Peyer's patch (tissue), 4 donors: Measurements from ENCODE around the gene NOS1. TPM values are rescaled to one million over a fixed set of nuclear protein-coding genes. Genes with fewer than 3 reads are reported as not detected.

Experiments
- DNase-seq, 3 donors: peaks; one replicate each; pipeline ENCODE4 v3.0.0-alpha.2; 2017 to 2019
- H3K27ac ChIP-seq, 4 donors: fragments of 200-600 bp; sonication (generic); one replicate each; pipeline ENCODE4 v1.5.1; 2016 to 2019
- H3K27me3 ChIP-seq, 2 donors: fragments of 200-600 bp; sonication (generic); one replicate each; pipeline ENCODE4 v1.5.1; 2019
- H3K36me3 ChIP-seq, 3 donors: fragments of 200-600 bp; sonication (generic); one replicate each; pipeline ENCODE4 v1.5.1; 2016 to 2019
- H3K4me1 ChIP-seq, 4 donors: fragments of 200-600 bp; sonication (generic); one replicate each; pipeline ENCODE4 v1.5.1; 2016 to 2019
- H3K4me3 ChIP-seq, 4 donors: fragments of 200-600 bp; sonication (generic); 1 replicate in 3 of 4; 2 replicates in 1 of 4; pipeline ENCODE4 v1.5.1; 2016 to 2019; ENCODE audit warnings: mild to moderate bottlenecking in 1 of 4
- H3K9me3 ChIP-seq, 4 donors: fragments of 200-600 bp; sonication (generic); one replicate each; pipeline ENCODE4 v1.5.1; 2016 to 2019; ENCODE audit warnings: mild to moderate bottlenecking in 1 of 4
- CTCF ChIP-seq, 6 experiments: fragments of 450-650 bp in 4 of 6; fragments of 200-600 bp in 2 of 6; sonication (generic) in 1 of 6; IDR thresholded peaks; one replicate each; pipeline ENCODE4 v1.5.1; 2017 to 2019; ENCODE audit warnings: antibody characterized with exemption in 6 of 6, mild to moderate bottlenecking in 3 of 6, moderate library complexity in 1 of 6
- POLR2A ChIP-seq, 2 donors: fragments of 450-650 bp; IDR thresholded peaks; one replicate each; pipeline ENCODE4 v1.5.1; 2017; ENCODE audit warnings: antibody characterized with exemption in 2 of 2, mild to moderate bottlenecking in 2 of 2, moderate library complexity in 2 of 2
- total RNA-seq, 4 donors: library from RNA; depleted of rRNA; stranded (reverse); fragments of >200 nt; gene quantifications; one replicate each; pipeline ENCODE4 v1.1.0, GENCODE V29; 2016

Gene NOS1
- total RNA-seq, 4 donors from 2014 or later: 0.40 to 0.57 TPM; not detected in 2

GRCh38 chr12:117280019-117280680 lies 81.3 kb downstream of the NOS1 start:
- no peak for DNase-seq
- Histone ChIP-seq H3K4me3 (no peak overlapping the region), H3K4me1 (no peaks in the 10 kb centered on the region), H3K9me3 (no peaks in the 10 kb centered on the region), H3K36me3 (no peaks in the 10 kb centered on the region), H3K27ac (no peak overlapping the region), H3K27me3 (no peaks in the 10 kb centered on the region)
- TF ChIP-seq CTCF (IDR thresholded peaks at IDR 0.05) (no peak), POLR2A (IDR thresholded peaks at IDR 0.05) (no peak)

GRCh38 chr12:117279606-117280005 lies 81.8 kb downstream of the NOS1 start:
- Histone ChIP-seq H3K36me3 (no peaks in the 10 kb centered on the region), H3K4me1 (no peaks in the 10 kb centered on the region), H3K9me3 (no peaks in the 10 kb centered on the region), H3K27ac (no peak overlapping the region), H3K4me3 (no peak overlapping the region), H3K27me3 (no peaks in the 10 kb centered on the region)
- DNase-seq: no peak
- TF ChIP-seq CTCF (IDR thresholded peaks at IDR 0.05): no peak

- H3K4me3 ChIP-seq: no peak overlapping the region
- no peaks in the 10 kb centered on the region for H3K27me3 ChIP-seq
- no peak for DNase-seq
- H3K9me3 ChIP-seq: no peaks in the 10 kb centered on the region
- no peak overlapping the region for H3K27ac ChIP-seq
- no peaks in the 10 kb centered on the region for H3K4me1 ChIP-seq
- TF ChIP-seq CTCF (IDR thresholded peaks at IDR 0.05) (no peak), POLR2A (IDR thresholded peaks at IDR 0.05) (no peak)
- H3K36me3 ChIP-seq: no peaks in the 10 kb centered on the region
Measured at GRCh38 chr12:117277875-117278274, 83.6 kb downstream of the NOS1 start.

- Histone ChIP-seq H3K4me3 (no peak overlapping the region), H3K4me1 (no peaks in the 10 kb centered on the region), H3K27ac (no peak overlapping the region), H3K36me3 (no peaks in the 10 kb centered on the region), H3K27me3 (no peaks in the 10 kb centered on the region), H3K9me3 (no peaks in the 10 kb centered on the region)
- TF ChIP-seq POLR2A (IDR thresholded peaks at IDR 0.05): no peak
- no peak for TF ChIP-seq CTCF (IDR thresholded peaks at IDR 0.05)
- DNase-seq: no peak
Measured at GRCh38 chr12:117273091-117273490, 88.3 kb downstream of the NOS1 start.

- TF ChIP-seq POLR2A (IDR thresholded peaks at IDR 0.05) (no peak), CTCF (IDR thresholded peaks at IDR 0.05) (no peak)
- no peak overlapping the region for H3K4me3 ChIP-seq
- H3K9me3 ChIP-seq: no peaks in the 10 kb centered on the region
- no peak for DNase-seq
- no peaks in the 10 kb centered on the region for H3K27me3 ChIP-seq
- no peaks in the 10 kb centered on the region for H3K4me1 ChIP-seq
- no peak overlapping the region for H3K27ac ChIP-seq
- no peaks in the 10 kb centered on the region for H3K36me3 ChIP-seq
Measured at GRCh38 chr12:117272690-117273089, 88.7 kb downstream of the NOS1 start.

- TF ChIP-seq POLR2A (IDR thresholded peaks at IDR 0.05) (no peak), CTCF (IDR thresholded peaks at IDR 0.05) (no peak)
- Histone ChIP-seq H3K27ac (no peak overlapping the region), H3K27me3 (no peaks in the 10 kb centered on the region), H3K4me1 (no peaks in the 10 kb centered on the region), H3K9me3 (no peaks in the 10 kb centered on the region), H3K4me3 (no peak overlapping the region), H3K36me3 (no peaks in the 10 kb centered on the region)
- DNase-seq: no peak
Measured at GRCh38 chr12:117262749-117263148, 98.7 kb downstream of the NOS1 start.
